Panc1 (cell line): Measurements from ENCODE around the gene KATNIP.

Experiments used
- CTCF ChIP-seq: fragments of 450-650 bp; IDR thresholded peaks from 2 replicates; pipeline ENCODE4 v1.5.1; 2017; ENCODE audit warnings: mild to moderate bottlenecking
- POLR2AphosphoS5 ChIP-seq: IDR thresholded peaks from 2 replicates; pipeline ENCODE4 v1.6.1; 2012; ENCODE audit warnings: mild to moderate bottlenecking, low read depth, low read length, moderate library complexity
- SIN3A ChIP-seq: IDR thresholded peaks from 2 replicates; pipeline ENCODE4 v1.6.1; 2012; ENCODE audit warnings: low read depth, mild to moderate bottlenecking, low read length, moderate library complexity, borderline replicate concordance; ENCODE audit not compliant: insufficient read depth
- TF ChIP-seq, protein P1 (sequence below), 2 experiments: IDR thresholded peaks; 2 replicates each; pipeline ENCODE4 v1.6.1; 2011 to 2012; ENCODE audit warnings: low read depth in 2 of 2, control low read depth in 1 of 2, low read length in 1 of 2, mild to moderate bottlenecking in 1 of 2, moderate library complexity in 1 of 2; ENCODE audit not compliant: insufficient read depth in 1 of 2

DNA sequence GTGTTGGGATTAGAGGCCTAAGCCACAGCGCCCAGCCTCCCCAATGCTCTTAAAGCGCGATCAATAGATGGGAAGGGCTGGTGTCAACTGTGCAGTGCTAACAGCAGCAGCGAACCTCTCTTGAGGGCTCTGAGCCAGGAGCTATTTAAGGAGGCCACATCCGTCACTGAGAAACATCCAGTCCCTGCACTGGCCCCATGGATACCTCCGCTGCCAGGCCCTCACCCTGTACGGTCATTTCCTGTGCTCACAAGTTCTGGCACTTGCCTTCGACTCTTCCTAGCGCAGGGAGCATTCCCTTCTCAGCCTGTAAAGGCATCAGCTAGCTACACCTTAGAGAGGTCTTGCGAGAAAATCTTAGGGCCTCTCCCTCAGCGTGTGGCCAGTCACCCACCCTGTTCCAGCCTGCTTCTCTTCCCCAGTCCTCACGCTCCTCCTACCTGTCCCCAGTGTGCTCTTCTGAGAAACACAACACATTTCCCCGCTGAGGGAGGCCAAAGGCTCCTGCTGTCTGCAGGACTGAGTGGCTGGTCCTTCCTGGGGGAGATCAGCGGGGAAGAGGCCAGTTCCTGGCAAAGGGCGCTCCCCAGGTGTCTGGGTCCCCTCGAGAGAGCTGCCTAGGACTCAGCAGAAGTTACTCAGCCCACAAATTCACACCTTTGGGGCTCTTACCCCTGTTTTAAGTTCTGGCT is 28.8 kb upstream of the KATNIP start:
- TF ChIP-seq CTCF (no peak), SIN3A (no peak), POLR2AphosphoS5 (no peak)
- TF ChIP-seq, protein P1, sequence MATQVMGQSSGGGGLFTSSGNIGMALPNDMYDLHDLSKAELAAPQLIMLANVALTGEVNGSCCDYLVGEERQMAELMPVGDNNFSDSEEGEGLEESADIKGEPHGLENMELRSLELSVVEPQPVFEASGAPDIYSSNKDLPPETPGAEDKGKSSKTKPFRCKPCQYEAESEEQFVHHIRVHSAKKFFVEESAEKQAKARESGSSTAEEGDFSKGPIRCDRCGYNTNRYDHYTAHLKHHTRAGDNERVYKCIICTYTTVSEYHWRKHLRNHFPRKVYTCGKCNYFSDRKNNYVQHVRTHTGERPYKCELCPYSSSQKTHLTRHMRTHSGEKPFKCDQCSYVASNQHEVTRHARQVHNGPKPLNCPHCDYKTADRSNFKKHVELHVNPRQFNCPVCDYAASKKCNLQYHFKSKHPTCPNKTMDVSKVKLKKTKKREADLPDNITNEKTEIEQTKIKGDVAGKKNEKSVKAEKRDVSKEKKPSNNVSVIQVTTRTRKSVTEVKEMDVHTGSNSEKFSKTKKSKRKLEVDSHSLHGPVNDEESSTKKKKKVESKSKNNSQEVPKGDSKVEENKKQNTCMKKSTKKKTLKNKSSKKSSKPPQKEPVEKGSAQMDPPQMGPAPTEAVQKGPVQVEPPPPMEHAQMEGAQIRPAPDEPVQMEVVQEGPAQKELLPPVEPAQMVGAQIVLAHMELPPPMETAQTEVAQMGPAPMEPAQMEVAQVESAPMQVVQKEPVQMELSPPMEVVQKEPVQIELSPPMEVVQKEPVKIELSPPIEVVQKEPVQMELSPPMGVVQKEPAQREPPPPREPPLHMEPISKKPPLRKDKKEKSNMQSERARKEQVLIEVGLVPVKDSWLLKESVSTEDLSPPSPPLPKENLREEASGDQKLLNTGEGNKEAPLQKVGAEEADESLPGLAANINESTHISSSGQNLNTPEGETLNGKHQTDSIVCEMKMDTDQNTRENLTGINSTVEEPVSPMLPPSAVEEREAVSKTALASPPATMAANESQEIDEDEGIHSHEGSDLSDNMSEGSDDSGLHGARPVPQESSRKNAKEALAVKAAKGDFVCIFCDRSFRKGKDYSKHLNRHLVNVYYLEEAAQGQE (IDR thresholded peaks at IDR 0.05; ENCODE audit: insufficient read depth in 1 of 2, low read depth in 2 of 2, low read length in 1 of 2), result no peak
